Measurements from ENCODE around the gene ZDHHC9. TPM values are rescaled to one million over a fixed set of nuclear protein-coding genes. Genes with fewer than 3 reads are reported as not detected.
"Not testable (repeated sequence)": the region's sequence is repeated elsewhere in the genome, so short reads cannot be mapped to it uniquely, and the experiment has no call there.

The ZDHHC9 gene
- total RNA-seq, 1 donor from 2014 or later, result 4.2 TPM

DNA sequence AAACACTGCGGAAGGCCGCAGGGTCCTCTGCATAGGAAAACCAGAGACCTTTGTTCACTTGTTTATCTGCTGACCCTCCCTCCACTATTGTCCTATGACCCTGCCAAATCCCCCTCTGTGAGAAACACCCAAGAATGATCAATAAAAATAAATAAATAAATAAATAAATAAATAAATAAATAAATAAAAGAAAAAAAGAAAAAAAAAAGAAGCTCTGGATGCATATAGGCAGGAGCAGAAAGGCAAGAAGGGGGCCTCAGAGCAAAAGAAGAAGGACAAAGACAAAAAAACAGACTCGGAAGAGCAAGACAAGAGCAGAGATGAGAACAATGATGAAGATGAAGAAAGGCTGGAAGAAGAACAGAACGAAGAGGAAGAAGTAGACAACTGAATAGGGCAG is 8.1 kb upstream of the ZDHHC9 start:
- intact Hi-C loops (cut with micrococcal nuclease); DNase-seq; POLR2A ChIA-PET; H3K9me3 Mint-ChIP-seq; H3K27me3 Mint-ChIP-seq; H3K36me3 Mint-ChIP-seq (ENCODE audit: low read depth); CTCF ChIA-PET; ATAC-seq (ENCODE audit: low read depth); H3K27ac Mint-ChIP-seq; H3K4me3 Mint-ChIP-seq; H3K4me1 Mint-ChIP-seq: not testable (repeated sequence)

DNA sequence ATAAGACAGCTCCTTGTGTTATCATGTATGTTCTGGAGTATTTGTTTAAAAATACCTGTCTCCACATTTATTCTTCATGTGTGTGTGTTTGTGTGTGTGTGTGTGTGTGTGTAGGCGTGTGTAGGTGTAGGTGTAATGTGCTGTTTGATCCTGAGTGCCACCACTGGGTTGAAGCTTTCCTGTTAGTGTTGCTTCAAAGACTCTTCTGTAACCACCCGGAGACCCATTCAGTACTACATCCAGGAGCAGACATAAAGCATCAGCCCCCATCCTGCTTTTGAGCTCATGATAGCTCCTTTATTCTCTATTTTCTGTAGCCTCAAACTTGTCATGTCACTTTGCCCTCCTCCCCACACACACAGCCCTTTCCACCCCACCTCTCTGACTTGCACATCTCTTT is 3.0 kb upstream of the ZDHHC9 start:
- intact Hi-C loops (cut with micrococcal nuclease), result no loop called here
- no peaks in the 10 kb centered on the region for H3K27me3 Mint-ChIP-seq
- H3K4me1 Mint-ChIP-seq, result peaks cover 12% of the 10 kb centered on the region
- ATAC-seq (ENCODE audit: low read depth), result no peak
- H3K27ac Mint-ChIP-seq, result no peak overlapping the region
- no peak overlapping the region for H3K4me3 Mint-ChIP-seq
- peaks cover 2% of the 10 kb centered on the region for H3K36me3 Mint-ChIP-seq (ENCODE audit: low read depth)
- POLR2A ChIA-PET, result no interaction called here
- CTCF ChIA-PET, result no interaction called here
- TF ChIP-seq, protein P1, sequence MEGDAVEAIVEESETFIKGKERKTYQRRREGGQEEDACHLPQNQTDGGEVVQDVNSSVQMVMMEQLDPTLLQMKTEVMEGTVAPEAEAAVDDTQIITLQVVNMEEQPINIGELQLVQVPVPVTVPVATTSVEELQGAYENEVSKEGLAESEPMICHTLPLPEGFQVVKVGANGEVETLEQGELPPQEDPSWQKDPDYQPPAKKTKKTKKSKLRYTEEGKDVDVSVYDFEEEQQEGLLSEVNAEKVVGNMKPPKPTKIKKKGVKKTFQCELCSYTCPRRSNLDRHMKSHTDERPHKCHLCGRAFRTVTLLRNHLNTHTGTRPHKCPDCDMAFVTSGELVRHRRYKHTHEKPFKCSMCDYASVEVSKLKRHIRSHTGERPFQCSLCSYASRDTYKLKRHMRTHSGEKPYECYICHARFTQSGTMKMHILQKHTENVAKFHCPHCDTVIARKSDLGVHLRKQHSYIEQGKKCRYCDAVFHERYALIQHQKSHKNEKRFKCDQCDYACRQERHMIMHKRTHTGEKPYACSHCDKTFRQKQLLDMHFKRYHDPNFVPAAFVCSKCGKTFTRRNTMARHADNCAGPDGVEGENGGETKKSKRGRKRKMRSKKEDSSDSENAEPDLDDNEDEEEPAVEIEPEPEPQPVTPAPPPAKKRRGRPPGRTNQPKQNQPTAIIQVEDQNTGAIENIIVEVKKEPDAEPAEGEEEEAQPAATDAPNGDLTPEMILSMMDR (IDR thresholded peaks at IDR 0.05), result no peak
- DNase-seq, result no peak
- H3K9me3 Mint-ChIP-seq, result no peaks in the 10 kb centered on the region

DNA sequence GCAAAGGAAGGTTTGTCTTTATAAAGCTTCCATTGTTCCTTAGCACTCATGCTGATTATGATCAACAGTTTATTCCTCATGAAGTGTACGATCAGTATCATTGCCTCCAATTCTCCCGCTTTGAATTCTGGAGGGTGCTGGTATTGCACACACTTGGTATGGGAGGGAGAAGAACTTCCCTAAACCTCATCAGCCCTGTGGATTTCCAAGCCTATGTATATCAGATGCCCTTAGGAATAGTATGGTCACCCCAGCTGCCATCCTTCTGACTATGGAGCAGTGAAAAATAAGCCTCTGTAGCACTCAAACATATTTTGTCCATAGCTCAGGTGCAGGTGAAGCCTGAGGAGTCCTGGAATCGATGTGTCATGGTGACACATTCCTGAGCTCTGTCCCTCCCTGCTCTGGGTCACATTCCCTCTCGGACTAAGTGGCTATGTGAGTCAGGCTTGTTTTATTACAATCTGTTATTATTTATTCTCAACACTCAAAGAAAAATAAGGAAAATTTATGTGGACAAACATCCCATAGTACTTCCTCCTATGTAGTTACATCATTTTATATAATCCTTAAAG is 2.0 kb upstream of the ZDHHC9 start:
- ChIA-PET CTCF (no interaction called here), POLR2A (no interaction called here)
- Mint-ChIP-seq H3K27ac (no peak overlapping the region), H3K4me1 (peaks cover 14% of the 10 kb centered on the region), H3K9me3 (no peaks in the 10 kb centered on the region), H3K36me3 (ENCODE audit: low read depth) (peaks cover 2% of the 10 kb centered on the region), H3K27me3 (no peaks in the 10 kb centered on the region), H3K4me3 (no peak overlapping the region)
- intact Hi-C loops (cut with micrococcal nuclease), result no loop called here
- TF ChIP-seq, protein P1 (IDR thresholded peaks at IDR 0.05), result no peak
- ATAC-seq (ENCODE audit: low read depth) (no peak), DNase-seq (no peak)

DNA sequence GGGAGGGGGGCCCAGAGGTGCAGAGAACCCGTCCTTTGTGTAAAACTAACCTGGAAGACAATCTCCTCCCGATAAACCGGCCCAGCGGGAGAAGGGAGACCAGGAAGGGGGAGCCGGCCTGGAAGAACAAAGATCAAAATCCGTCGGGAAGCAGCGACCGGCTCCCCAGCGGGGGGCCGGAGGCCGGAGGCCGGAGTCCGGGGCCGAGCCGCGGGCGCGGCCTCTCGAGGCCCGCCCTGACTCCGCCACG is 552 bp downstream of the ZDHHC9 start:
- no peaks in the 10 kb centered on the region for H3K9me3 Mint-ChIP-seq
- CTCF ChIA-PET, result no interaction called here
- H3K36me3 Mint-ChIP-seq (ENCODE audit: low read depth), result peaks cover 2% of the 10 kb centered on the region
- POLR2A ChIA-PET, result interaction anchor here (0.8 kb wide), 1 partner anchor 63 kb away, joined by 3 read pairs; the partner anchor contains the start of gene UTP14A
- TF ChIP-seq, protein P1 (IDR thresholded peaks at IDR 0.05), result no peak
- no peak for ATAC-seq (ENCODE audit: low read depth)
- H3K4me3 Mint-ChIP-seq, result peak overlapping the region; percentile 94
- no peak for DNase-seq
- intact Hi-C loops (cut with micrococcal nuclease), result loop anchor here (1.0 to 5.0 kb wide), 4 partner anchors 61 to 140 kb away; partner anchors contain the start of genes BCORL1 and UTP14A
- H3K27ac Mint-ChIP-seq, result no peak overlapping the region
- H3K27me3 Mint-ChIP-seq, result no peaks in the 10 kb centered on the region
- peaks cover 14% of the 10 kb centered on the region for H3K4me1 Mint-ChIP-seq

DNA sequence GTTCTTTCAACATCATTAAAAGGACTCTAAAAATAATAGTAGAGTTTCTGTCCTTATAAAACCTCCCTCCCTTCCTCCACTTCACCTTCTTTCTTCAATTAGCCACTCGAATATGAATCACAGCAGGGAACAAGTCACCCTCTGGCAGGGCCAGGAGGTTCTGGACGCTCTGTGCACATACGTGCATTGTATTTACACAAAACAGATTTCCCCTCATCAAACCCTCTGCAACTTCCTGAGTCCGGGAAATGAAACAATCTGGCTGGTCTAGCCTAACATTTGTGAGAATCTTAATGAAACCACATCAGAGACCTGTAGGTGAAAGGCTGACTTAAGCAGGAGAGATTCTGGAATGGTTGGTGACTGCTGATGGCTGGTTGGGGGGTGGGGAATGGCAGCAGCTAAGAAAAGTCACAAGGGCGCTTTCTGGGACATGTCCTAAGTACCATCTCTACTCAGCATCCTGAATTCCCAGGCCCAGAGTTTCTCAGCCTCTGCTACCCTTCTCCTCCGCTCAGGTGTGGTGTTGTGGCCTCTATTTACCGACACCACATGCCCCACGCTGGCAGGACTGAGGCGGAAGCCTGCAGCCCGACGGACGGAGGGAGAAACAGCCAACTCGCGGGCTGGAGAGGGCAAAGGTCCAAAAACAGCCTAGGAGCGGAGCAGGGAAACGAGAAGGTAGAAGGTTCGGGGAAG is 1.0 kb downstream of the ZDHHC9 start:
- TF ChIP-seq, protein P1 (IDR thresholded peaks at IDR 0.05), result no peak
- Mint-ChIP-seq H3K27ac (no peak overlapping the region), H3K4me3 (peak overlapping the region; percentile 94), H3K9me3 (no peaks in the 10 kb centered on the region), H3K4me1 (peaks cover 14% of the 10 kb centered on the region), H3K36me3 (ENCODE audit: low read depth) (peaks cover 2% of the 10 kb centered on the region), H3K27me3 (no peaks in the 10 kb centered on the region)
- intact Hi-C loops (cut with micrococcal nuclease), result loop anchor here (1.0 to 5.0 kb wide), 4 partner anchors 60 to 140 kb away; partner anchors contain the start of genes BCORL1 and UTP14A
- ChIA-PET POLR2A (no interaction called here), CTCF (no interaction called here)
- ATAC-seq (ENCODE audit: low read depth) (no peak), DNase-seq (no peak)

Data from activated B cell treated with CpG ODN at 0.5 μM for 24 hours (primary cell).